Epithelial cell of proximal tubule (primary cell): ENCODE measurements around the gene FIZ1. TPM values are rescaled to one million over a fixed set of nuclear protein-coding genes. Genes with fewer than 3 reads are reported as not detected.

Experiments used
- DNase-seq: peaks from one replicate; pipeline ENCODE4 v3.0.0-alpha.2; 2011; ENCODE audit warnings: low read depth
- H3K4me3 ChIP-seq: 2 replicates; pipeline ENCODE4 v1.5.1; 2011; ENCODE audit warnings: low read depth, mild to moderate bottlenecking, low read length
- total RNA-seq: library from RNA; depleted of rRNA; stranded (reverse); fragments of >200 nt; gene quantifications from 2 replicates; pipeline ENCODE4 v1.2.3, GENCODE V29; 2015
- TF ChIP-seq, protein P1 (sequence below): conservative IDR thresholded peaks from 2 replicates; pipeline ENCODE4 v1.5.1; 2012; ENCODE audit warnings: low read depth, mild to moderate bottlenecking, low read length

The FIZ1 gene
- total RNA-seq, 1 donor from 2014 or later: 9.7 TPM

GRCh38 chr19:55600662-55601028 is 1.3 kb upstream of the FIZ1 start:
- H3K4me3 ChIP-seq: peak overlapping the region; percentile 82
- TF ChIP-seq, protein P1, sequence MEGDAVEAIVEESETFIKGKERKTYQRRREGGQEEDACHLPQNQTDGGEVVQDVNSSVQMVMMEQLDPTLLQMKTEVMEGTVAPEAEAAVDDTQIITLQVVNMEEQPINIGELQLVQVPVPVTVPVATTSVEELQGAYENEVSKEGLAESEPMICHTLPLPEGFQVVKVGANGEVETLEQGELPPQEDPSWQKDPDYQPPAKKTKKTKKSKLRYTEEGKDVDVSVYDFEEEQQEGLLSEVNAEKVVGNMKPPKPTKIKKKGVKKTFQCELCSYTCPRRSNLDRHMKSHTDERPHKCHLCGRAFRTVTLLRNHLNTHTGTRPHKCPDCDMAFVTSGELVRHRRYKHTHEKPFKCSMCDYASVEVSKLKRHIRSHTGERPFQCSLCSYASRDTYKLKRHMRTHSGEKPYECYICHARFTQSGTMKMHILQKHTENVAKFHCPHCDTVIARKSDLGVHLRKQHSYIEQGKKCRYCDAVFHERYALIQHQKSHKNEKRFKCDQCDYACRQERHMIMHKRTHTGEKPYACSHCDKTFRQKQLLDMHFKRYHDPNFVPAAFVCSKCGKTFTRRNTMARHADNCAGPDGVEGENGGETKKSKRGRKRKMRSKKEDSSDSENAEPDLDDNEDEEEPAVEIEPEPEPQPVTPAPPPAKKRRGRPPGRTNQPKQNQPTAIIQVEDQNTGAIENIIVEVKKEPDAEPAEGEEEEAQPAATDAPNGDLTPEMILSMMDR: no peak
- no peak for DNase-seq

GRCh38 chr19:55599842-55600661 is 735 bp upstream of the FIZ1 start, which contains the start of gene ZNF524:
Gene ZNF524, plus strand, starts transcription at chr19:55600288. Its CDS starts 1,825 bp downstream, at chr19:55602113.
- no peak for DNase-seq
- TF ChIP-seq, protein P1: no peak
- peak within 1 kb of the TSS; percentile 82 for H3K4me3 ChIP-seq

- TF ChIP-seq, protein P1: no peak
- peak; percentile 90 for DNase-seq
- H3K4me3 ChIP-seq: peak overlapping the region; percentile 82
Measured at GRCh38 chr19:55598719-55599467, 424 bp downstream of the FIZ1 start.

GRCh38 chr19:55598034-55598433 is 1.3 kb downstream of the FIZ1 start:
- TF ChIP-seq, protein P1: no peak
- H3K4me3 ChIP-seq: no peak overlapping the region

GRCh38 chr19:55597501-55597921 is 1.8 kb downstream of the FIZ1 start:
- TF ChIP-seq, protein P1: no peak

More at GRCh38 chr19:55598034-55598433, 1.3 kb downstream of the FIZ1 start:
- no peak for DNase-seq

DNA sequence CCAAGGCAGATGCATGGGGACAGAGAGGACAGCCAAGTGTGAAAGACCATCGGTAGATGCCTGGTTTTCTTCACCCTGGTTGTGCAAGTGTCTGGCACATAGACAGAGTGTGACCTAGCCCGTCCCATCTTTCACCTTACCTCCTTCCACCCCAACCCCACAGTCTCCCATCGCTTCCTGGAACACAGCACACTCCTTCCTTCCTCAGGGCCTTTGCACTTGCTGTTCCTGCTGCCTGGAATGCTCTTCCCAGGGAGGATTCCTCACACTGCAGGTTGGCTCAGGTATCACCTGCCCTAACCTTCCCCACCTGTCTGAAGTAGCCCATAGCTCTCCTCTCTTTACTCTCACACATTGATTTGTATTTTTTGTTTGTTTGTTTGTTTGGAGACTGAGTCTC is 3.0 kb downstream of the FIZ1 start:
- TF ChIP-seq, protein P1: no peak
- DNase-seq: no peak
- no peak overlapping the region for H3K4me3 ChIP-seq

More at GRCh38 chr19:55597501-55597921, 1.8 kb downstream of the FIZ1 start:
- no peak for DNase-seq
- H3K4me3 ChIP-seq: no peak overlapping the region
